Uterus (tissue), 4 donors: ENCODE results near the gene ETF1. TPM values are rescaled to one million over a fixed set of nuclear protein-coding genes. Genes with fewer than 3 reads are reported as not detected.

Source experiments
- DNase-seq, 2 donors: peaks; one replicate each; pipeline ENCODE4 v3.0.0-alpha.2; 2019 to 2020
- H3K27ac ChIP-seq, 2 donors: fragments of 200-600 bp; sonication (generic); 1 replicate in 1 of 2; 2 replicates in 1 of 2; pipeline ENCODE4 v1.5.1; 2016 to 2018
- H3K27me3 ChIP-seq, 2 donors: fragments of 200-600 bp; sonication (generic); one replicate each; pipeline ENCODE4 v1.5.1; 2018 to 2019; ENCODE audit warnings: control low read depth in 1 of 2
- H3K36me3 ChIP-seq, 2 donors: fragments of 200-600 bp; sonication (generic); one replicate each; pipeline ENCODE4 v1.5.1; 2019; ENCODE audit warnings: control low read depth in 1 of 2
- H3K4me1 ChIP-seq, 2 donors: fragments of 200-600 bp; sonication (generic); one replicate each; pipeline ENCODE4 v1.5.1; 2018 to 2019; ENCODE audit warnings: control low read depth in 1 of 2
- H3K4me3 ChIP-seq, 2 donors: fragments of 200-600 bp; sonication (generic); 1 replicate in 1 of 2; 2 replicates in 1 of 2; pipeline ENCODE4 v1.5.1; 2018 to 2019; ENCODE audit warnings: mild to moderate bottlenecking in 1 of 2
- H3K9me3 ChIP-seq, 2 donors: fragments of 200-600 bp; sonication (generic); one replicate each; pipeline ENCODE4 v1.5.1; 2019; ENCODE audit warnings: control low read depth in 1 of 2
- POLR2A ChIP-seq, 2 donors: fragments of 450-650 bp; IDR thresholded peaks; one replicate each; pipeline ENCODE4 v1.6.1; 2016; ENCODE audit warnings: antibody characterized with exemption in 2 of 2, mild to moderate bottlenecking in 1 of 2, moderate library complexity in 1 of 2
- intact Hi-C: fragments of 100-400 bp; cut with DNase I; formaldehyde crosslinking; loops from one replicate; pipeline ENCODE4 v1.15.1; 2023; ENCODE audit warnings: low total_unique reads
- total RNA-seq, 4 donors: library from RNA; depleted of rRNA in 3 of 4; stranded (reverse); fragments of >200 nt in 3 of 4; gene quantifications; one replicate each; pipeline versions ENCODE4 v1.1.0 to v1.2.4, GENCODE V29; 2014 to 2023
- TF ChIP-seq, protein P1 (sequence below), 4 experiments: fragments of 200-600 bp in 2 of 4; fragments of 450-650 bp in 2 of 4; sonication (generic) in 2 of 4; IDR thresholded peaks; one replicate each; pipeline ENCODE4 v1.5.1; 2016 to 2019; ENCODE audit warnings: antibody characterized with exemption in 4 of 4, mild to moderate bottlenecking in 2 of 4, moderate library complexity in 1 of 4
- donor health status: DM: yes; HTN: yes; CAD: no.

Gene ETF1
- total RNA-seq, 4 donors from 2014 or later: 40.9 to 129 (median 87.8) TPM

DNA sequence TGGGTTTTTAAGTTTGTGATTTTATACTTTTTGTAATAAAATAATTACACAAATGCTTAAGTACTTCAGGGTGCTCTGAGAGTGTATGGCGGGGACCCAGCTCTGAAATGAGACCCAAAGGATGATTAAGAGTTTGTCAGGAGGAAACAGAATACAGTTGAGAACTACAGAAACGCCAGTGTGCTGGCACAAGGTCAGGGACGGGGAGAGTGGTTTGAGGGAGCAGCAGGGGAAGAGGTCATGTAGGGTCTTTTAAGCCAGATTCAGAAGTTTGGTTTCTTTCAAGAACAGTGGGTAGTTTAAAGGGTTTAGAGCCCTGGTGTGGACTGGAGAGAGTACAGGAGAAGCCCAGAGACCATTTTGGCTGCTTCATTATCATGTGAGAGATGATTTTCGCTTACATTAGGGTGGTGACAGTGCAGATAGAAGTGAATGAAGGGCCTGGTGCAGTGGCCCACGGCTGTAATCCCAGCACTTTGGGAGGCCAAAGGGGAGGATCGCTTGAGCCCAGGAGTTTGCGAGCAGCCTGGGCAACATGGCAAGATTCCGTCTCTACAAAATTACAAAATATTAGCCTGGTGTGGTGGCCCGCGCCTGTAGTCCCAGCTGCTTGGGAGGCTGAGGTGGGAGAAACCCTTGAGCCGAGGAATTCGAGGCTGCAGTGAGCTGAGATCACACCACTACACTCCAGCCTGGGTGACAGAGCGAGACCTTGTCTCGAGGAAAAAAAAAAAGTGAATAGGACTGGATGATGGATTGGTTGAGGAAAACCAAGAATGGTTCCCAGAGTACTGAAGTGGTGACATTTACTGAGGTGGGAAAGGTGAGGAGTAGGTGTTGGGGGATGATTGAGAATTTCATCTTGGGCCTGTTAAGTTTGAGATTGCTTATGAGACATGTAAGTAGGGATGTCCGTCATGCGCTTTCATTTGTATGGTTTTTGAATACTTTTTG is 1.4 kb upstream of the ETF1 start:
- Histone ChIP-seq H3K4me3 (peak overlapping the region; percentile 94 to 95), H3K27ac (peak overlapping the region; percentile 94 to 99), H3K9me3 (no peaks in the 10 kb centered on the region), H3K36me3 (no peaks in the 10 kb centered on the region), H3K27me3 (no peaks in the 10 kb centered on the region), H3K4me1 (peaks cover 8 to 17% of the 10 kb centered on the region in 2 donors)
- TF ChIP-seq, protein P1, sequence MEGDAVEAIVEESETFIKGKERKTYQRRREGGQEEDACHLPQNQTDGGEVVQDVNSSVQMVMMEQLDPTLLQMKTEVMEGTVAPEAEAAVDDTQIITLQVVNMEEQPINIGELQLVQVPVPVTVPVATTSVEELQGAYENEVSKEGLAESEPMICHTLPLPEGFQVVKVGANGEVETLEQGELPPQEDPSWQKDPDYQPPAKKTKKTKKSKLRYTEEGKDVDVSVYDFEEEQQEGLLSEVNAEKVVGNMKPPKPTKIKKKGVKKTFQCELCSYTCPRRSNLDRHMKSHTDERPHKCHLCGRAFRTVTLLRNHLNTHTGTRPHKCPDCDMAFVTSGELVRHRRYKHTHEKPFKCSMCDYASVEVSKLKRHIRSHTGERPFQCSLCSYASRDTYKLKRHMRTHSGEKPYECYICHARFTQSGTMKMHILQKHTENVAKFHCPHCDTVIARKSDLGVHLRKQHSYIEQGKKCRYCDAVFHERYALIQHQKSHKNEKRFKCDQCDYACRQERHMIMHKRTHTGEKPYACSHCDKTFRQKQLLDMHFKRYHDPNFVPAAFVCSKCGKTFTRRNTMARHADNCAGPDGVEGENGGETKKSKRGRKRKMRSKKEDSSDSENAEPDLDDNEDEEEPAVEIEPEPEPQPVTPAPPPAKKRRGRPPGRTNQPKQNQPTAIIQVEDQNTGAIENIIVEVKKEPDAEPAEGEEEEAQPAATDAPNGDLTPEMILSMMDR (IDR thresholded peaks at IDR 0.05): no peak
- TF ChIP-seq POLR2A (IDR thresholded peaks at IDR 0.05): no peak
- intact Hi-C loops: no loop called here
- peak in 1 of 2 donors; percentile 28 for DNase-seq

DNA sequence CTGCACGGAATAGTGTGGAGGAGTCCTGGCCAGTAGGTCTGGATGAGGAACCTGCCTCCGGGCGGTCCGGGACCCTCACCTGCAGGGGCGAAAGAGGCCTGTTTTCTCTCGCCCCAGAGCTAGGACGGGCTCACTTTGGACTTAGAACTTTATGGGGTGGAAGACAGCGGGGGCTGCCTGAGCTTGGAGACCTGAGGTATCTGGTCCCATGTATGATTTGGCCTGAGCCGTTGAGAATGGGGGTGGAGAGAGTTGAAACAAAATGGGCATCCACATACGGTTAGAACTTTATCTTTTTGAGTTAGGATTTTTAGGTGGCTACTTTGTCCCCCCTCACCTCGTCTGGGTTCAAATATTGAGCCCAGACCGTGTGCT is 681 bp upstream of the ETF1 start:
- DNase-seq: no peak
- H3K27ac ChIP-seq: peak overlapping the region; percentile 94 to 99
- peak overlapping the region; percentile 94 to 95 for H3K4me3 ChIP-seq
- intact Hi-C loops: no loop called here
- peaks cover 8 to 17% of the 10 kb centered on the region in 2 donors for H3K4me1 ChIP-seq
- no peaks in the 10 kb centered on the region for H3K36me3 ChIP-seq
- no peaks in the 10 kb centered on the region for H3K27me3 ChIP-seq
- H3K9me3 ChIP-seq: no peaks in the 10 kb centered on the region
- TF ChIP-seq, protein P1 (IDR thresholded peaks at IDR 0.05): no peak
- no peak for TF ChIP-seq POLR2A (IDR thresholded peaks at IDR 0.05)

DNA sequence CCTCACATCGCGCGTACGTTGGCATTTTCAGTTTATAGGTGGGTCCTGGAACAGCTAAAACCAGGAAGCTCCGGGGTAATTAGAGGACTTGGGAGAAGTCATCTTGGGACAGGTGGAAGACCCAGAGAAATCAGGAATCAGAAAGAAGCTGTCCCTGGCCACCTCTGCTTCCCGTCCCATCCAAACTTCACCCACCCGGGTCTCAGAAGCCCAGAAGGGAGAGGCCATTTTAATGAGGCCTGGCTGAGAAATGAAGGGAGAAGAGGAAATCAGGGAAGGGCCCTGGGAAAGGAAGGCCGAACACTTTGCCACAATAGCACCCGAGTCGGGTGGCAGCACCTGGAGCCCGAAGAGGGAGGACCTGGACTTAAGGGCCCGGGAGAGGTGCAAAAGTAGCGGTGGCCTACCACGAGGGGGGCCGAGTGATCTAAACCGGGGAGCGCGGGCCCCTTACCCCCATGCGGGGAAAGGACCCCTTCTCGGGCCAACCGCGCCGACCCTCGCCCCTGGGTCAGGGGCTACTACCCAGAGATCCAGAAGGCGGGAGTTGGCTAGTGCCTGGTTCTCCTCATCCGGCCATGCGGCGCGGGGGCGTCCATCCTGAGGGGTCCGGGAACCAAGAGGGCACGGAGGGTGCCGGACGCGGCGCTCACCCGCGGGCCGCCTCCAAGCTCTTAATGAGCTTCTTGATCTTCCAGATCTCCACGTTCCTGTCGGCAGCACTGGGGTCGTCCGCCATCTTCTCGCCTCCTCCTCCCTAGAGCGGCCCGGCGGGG is 668 bp downstream of the ETF1 start:
- Histone ChIP-seq H3K9me3 (no peaks in the 10 kb centered on the region), H3K27ac (peak overlapping the region; percentile 94 to 95), H3K36me3 (no peaks in the 10 kb centered on the region), H3K4me3 (peak overlapping the region; percentile 72 to 94), H3K27me3 (no peaks in the 10 kb centered on the region), H3K4me1 (peaks cover 8 to 17% of the 10 kb centered on the region in 2 donors)
- DNase-seq: no peak
- intact Hi-C loops: no loop called here
- TF ChIP-seq POLR2A (IDR thresholded peaks at IDR 0.05): no peak
- TF ChIP-seq, protein P1 (IDR thresholded peaks at IDR 0.05): no peak

DNA sequence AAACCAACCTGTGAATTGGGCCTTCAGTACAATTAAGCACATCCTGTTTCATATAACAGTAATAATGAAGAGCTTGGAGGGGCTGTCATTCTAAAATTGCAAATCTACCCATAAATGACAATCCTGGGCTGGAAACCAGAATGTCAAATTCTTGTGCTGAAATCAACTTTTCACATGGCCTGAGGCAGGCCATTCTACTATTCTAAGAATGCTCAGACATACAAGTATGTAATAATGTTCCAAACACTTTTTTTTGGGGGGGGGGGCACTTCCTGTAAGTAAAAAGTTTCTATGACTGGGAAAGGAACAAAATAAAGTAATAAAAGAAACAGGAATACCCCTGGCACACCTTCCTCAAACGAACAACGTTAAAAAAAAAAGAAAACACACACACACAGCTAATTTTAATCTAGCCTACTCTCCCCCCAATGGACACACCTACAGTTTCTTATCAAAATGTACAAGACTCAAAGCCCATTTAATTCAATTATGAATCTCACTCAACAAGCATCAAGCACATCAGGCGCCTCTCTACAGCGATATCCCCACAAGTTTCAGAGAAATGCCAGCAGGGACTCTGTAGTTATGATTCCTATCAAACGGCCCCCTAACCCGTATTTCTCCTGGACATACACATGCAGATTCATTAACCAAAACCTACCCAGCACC is 1.4 kb downstream of the ETF1 start:
- H3K4me3 ChIP-seq: peak overlapping the region; percentile 72 to 94
- peaks cover 8 to 17% of the 10 kb centered on the region in 2 donors for H3K4me1 ChIP-seq
- H3K9me3 ChIP-seq: no peaks in the 10 kb centered on the region
- no peaks in the 10 kb centered on the region for H3K36me3 ChIP-seq
- no peak for DNase-seq
- TF ChIP-seq POLR2A (IDR thresholded peaks at IDR 0.05): no peak
- TF ChIP-seq, protein P1 (IDR thresholded peaks at IDR 0.05): no peak
- peak overlapping the region; percentile 94 to 95 for H3K27ac ChIP-seq
- intact Hi-C loops: no loop called here
- H3K27me3 ChIP-seq: no peaks in the 10 kb centered on the region
